Urinary bladder (tissue), 4 donors: ENCODE measurements around the gene GPSM1. TPM values are rescaled to one million over a fixed set of nuclear protein-coding genes. Genes with fewer than 3 reads are reported as not detected.

ENCODE experiments used
- DNase-seq: peaks from one replicate; pipeline ENCODE4 v3.0.0-alpha.2; 2015; ENCODE audit errors: extremely low spot score
- H3K27ac ChIP-seq: one replicate; pipeline ENCODE4 v1.5.1; 2013; ENCODE audit warnings: low read depth, mild to moderate bottlenecking, moderate library complexity
- H3K36me3 ChIP-seq: one replicate; pipeline ENCODE4 v1.6.1; 2013; ENCODE audit warnings: mild to moderate bottlenecking, moderate library complexity; ENCODE audit not compliant: insufficient read depth
- H3K4me1 ChIP-seq: one replicate; pipeline ENCODE4 v1.6.1; 2013; ENCODE audit warnings: mild to moderate bottlenecking, moderate library complexity; ENCODE audit not compliant: insufficient read depth
- H3K4me3 ChIP-seq: one replicate; pipeline ENCODE4 v1.5.1; 2013; ENCODE audit warnings: low read depth, low read length
- WGBS: extraction: QIAGEN DNeasy Blood & Tissue Kit; methylation state at CpG from one replicate; pipeline ENCODE4 v1.1.7; 2013; 5-methylcytosine and 5-hydroxymethylcytosine counted together
- polyA plus RNA-seq: library from polyadenylated mRNA; stranded (reverse); fragments of 200-250 nt; gene quantifications from one replicate; pipeline ENCODE4 v1.2.3, GENCODE V29; 2013
- total RNA-seq: library from RNA; depleted of rRNA; stranded (reverse); fragments of >200 nt; gene quantifications from one replicate; pipeline ENCODE4 v1.2.3, GENCODE V29; 2014
- donor health status: healthy with polysubstance abuse.
- donor health status: healthy.

GPSM1 gene
- total and polyA plus RNA-seq, 2 donors = 13.5 to 22.3 TPM

DNA sequence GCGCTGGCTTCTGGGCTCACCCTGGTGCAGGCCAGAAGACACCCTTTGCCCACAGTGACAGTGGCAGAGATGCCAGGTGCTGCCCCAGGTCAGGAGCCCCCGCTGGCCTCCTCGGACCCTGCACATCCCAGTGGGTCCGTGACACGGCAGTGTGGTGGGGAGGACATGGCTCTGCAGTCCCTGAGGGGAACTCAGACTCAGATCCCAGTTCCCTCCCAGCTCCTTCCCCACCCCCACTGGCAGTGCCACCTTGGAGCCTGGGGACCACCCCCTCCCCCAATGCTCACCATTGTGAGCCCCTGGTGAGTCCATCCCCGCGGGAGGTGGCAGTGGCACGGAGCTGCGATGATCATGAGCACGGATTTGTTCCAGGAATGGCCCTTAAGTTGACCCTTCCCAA lies 22.9 kb upstream of the GPSM1 start:
- no peaks in the 10 kb centered on the region for H3K36me3 ChIP-seq
- WGBS = 85% methylated on average over 10 of the region's 10 CpGs
- H3K27ac ChIP-seq = no peak overlapping the region
- H3K4me1 ChIP-seq = no peaks in the 10 kb centered on the region
- no peak for DNase-seq
- no peak overlapping the region for H3K4me3 ChIP-seq

DNA sequence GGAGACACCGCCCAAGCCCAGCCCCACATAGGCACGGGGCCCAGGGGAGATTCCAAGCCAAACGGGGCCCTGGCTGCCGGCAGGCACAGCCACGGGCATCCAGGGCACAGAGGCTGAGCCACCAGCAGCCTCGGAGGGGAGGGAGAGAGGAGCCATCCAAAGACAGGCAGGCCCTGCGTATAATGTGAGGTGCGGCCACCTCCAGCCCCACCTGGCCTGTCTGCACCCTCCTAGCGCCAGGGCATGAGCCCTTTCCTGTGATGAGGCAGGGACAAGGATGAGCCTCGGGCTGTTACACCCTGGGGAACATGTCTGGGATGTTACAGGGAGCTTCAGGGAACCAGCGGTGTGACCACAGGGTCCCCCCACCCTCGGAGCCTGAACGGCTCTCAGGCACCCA lies 22.4 kb upstream of the GPSM1 start:
- no peak overlapping the region for H3K4me3 ChIP-seq
- H3K4me1 ChIP-seq = no peaks in the 10 kb centered on the region
- no peaks in the 10 kb centered on the region for H3K36me3 ChIP-seq
- no peak overlapping the region for H3K27ac ChIP-seq
- DNase-seq = no peak
- WGBS = 74% methylated on average over 13 of the region's 13 CpGs

DNA sequence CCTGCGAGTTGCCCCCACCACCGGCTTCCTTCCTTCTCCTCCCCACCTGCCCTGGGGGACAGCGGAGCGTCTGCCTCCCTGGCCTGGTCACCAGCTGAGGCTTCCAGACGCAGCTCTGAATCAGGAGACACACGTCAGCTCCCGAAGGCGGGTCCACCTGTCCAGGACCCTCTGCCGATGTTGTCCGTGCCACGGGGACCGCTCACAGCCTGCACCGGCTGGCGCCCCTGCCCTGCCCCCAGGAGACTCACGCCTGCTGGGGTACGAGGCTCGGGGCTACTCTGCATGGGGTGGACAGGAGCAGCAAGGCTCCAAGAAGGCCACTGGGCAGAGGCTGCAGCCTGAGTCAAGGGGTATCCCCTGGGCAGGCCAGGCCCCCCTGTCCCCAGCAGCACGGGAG lies 21.5 kb upstream of the GPSM1 start:
- H3K4me1 ChIP-seq = no peaks in the 10 kb centered on the region
- H3K4me3 ChIP-seq = no peak overlapping the region
- no peaks in the 10 kb centered on the region for H3K36me3 ChIP-seq
- 56% methylated on average over 18 of the region's 18 CpGs for WGBS
- DNase-seq = no peak
- no peak overlapping the region for H3K27ac ChIP-seq

GRCh38 chr9:136306211-136307208 lies 20.8 kb upstream of the GPSM1 start:
- H3K36me3 ChIP-seq = no peaks in the 10 kb centered on the region
- H3K27ac ChIP-seq = no peak overlapping the region
- no peak overlapping the region for H3K4me3 ChIP-seq
- no peaks in the 10 kb centered on the region for H3K4me1 ChIP-seq
- no peak for DNase-seq
- WGBS = 32% methylated on average over 34 of the region's 34 CpGs

- H3K4me1 ChIP-seq = no peaks in the 10 kb centered on the region
- H3K4me3 ChIP-seq = no peak overlapping the region
- no peak overlapping the region for H3K27ac ChIP-seq
- 70% methylated on average over 4 of the region's 4 CpGs for WGBS
- H3K36me3 ChIP-seq = no peaks in the 10 kb centered on the region
- no peak for DNase-seq
Observed at GRCh38 chr9:136307215-136307750, 20.1 kb upstream of the GPSM1 start.

GRCh38 chr9:136308006-136308701 lies 19.2 kb upstream of the GPSM1 start:
- Histone ChIP-seq H3K27ac (no peak overlapping the region), H3K36me3 (no peaks in the 10 kb centered on the region), H3K4me3 (no peak overlapping the region), H3K4me1 (no peaks in the 10 kb centered on the region)
- DNase-seq = no peak
- WGBS = 90% methylated on average over 4 of the region's 4 CpGs

DNA sequence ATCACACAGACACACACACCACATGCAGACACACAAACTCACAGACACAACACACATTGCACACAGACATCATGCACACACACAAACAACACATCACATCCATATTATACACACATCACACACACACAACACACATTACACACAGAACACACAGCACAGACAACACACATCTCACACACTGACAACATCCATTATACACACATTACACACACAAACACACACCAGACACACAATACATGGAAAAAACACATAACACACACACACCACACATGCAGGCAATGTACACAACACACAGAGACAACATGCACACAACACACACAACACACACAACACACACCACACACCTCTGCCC lies 18.7 kb upstream of the GPSM1 start:
- no peak overlapping the region for H3K27ac ChIP-seq
- H3K36me3 ChIP-seq = no peaks in the 10 kb centered on the region
- no peak overlapping the region for H3K4me3 ChIP-seq
- H3K4me1 ChIP-seq = no peaks in the 10 kb centered on the region
- no peak for DNase-seq

GRCh38 chr9:136309101-136309801 lies 18.1 kb upstream of the GPSM1 start:
- Histone ChIP-seq H3K27ac (no peak overlapping the region), H3K4me3 (no peak overlapping the region), H3K36me3 (no peaks in the 10 kb centered on the region), H3K4me1 (no peaks in the 10 kb centered on the region)
- 69% methylated on average over 22 of the region's 22 CpGs for WGBS
- no peak for DNase-seq

DNA sequence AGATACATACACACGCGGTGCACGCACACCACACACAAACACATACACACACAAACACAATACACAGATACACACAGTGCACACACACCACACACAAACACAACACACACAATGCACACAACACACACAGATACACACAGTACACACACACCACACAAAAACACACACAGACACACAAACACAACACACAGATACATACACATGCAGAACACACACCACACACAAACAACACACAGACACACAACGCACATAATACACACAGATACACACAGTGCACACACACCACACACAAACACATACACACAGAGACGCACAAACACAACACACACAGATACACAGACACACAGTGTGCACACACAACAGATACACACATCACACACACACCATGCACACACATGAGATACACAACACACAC lies 17.5 kb upstream of the GPSM1 start:
- DNase-seq = no peak
- Histone ChIP-seq H3K36me3 (no peaks in the 10 kb centered on the region), H3K4me3 (no peak overlapping the region), H3K27ac (no peak overlapping the region), H3K4me1 (no peaks in the 10 kb centered on the region)
- 94% methylated on average over 5 of the region's 5 CpGs for WGBS

- 59% methylated on average over 28 of the region's 28 CpGs for WGBS
- Histone ChIP-seq H3K36me3 (no peaks in the 10 kb centered on the region), H3K27ac (no peak overlapping the region), H3K4me1 (no peaks in the 10 kb centered on the region), H3K4me3 (no peak overlapping the region)
- DNase-seq = no peak
Observed at GRCh38 chr9:136310273-136311030, 16.9 kb upstream of the GPSM1 start.

DNA sequence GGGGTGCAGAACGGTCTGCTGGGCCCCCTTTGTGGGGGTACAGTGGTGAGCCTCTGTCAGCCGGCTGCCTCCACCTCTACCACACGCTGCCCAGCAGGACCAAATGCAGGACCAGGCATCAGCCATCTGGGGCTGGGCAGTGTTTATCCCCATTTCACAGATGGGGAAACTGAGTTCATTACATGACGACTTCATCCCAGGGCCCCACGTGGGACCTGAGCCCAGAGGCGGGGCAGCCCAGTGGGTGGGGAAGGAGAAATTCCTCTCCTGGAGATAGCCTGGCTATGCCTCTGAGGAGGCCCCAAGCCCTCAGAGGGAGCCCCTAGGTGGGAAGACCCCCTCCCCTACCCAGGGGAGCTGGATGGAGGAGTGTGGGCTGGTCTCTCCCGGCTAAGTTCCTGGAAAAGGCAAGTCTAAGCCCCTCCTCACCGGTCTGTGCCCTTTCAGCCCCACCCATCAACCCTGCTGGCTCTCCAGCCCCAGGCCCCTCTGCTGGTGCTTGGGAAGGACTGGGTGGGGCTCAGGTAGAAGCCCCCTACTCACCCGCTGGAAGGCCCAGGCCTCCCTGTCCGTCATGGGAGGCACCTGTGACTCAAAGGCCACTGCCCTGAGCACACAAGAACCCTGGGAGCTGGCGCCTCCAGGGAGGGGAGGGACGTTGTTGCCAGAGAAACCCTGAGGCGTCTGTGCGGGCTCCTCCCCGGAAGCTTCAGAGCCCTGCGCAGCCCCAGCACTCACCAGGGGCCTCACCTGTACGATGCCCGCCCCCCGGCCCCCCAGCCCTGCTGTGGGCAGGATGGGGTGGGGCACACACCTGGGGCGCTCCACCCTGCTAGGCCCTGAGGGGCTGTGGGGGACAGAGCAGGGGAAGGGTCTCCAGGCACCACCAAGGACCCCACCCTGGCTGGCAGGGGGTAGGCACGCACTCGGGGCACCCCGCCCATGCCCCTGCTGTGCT lies 16.0 kb upstream of the GPSM1 start:
- Histone ChIP-seq H3K4me3 (no peak overlapping the region), H3K4me1 (no peaks in the 10 kb centered on the region), H3K36me3 (no peaks in the 10 kb centered on the region), H3K27ac (no peak overlapping the region)
- 50% methylated on average over 23 of the region's 23 CpGs for WGBS
- DNase-seq = no peak

GRCh38 chr9:136312009-136312375 lies 15.3 kb upstream of the GPSM1 start:
- no peak overlapping the region for H3K4me3 ChIP-seq
- 70% methylated on average over 10 of the region's 10 CpGs for WGBS
- H3K4me1 ChIP-seq = no peaks in the 10 kb centered on the region
- H3K36me3 ChIP-seq = no peaks in the 10 kb centered on the region
- no peak for DNase-seq
- no peak overlapping the region for H3K27ac ChIP-seq
